Measurements from ENCODE around the gene ADAMTS15.

ADAMTS15 gene

DNA sequence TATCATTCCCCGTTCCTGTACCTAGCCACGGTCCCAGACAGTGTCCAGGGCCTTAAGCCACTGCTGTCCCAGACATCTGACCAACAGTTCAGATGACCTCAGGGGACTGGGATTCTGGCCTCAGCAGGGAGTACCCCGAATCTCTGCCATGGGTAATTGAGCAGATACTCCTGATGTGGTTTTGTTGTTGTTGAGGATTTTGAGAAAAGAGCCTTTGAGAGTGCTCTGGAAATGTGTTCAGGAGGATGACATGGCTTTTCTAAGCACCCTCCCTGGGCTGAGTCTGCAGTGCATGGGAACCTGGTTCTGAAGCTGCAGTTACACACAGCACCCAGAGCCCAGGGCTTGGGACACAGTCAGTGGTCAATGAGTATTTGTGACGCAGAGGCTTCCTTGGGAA lies 30.4 kb downstream of the ADAMTS15 start:
- DNase-seq, result no peak
- TF ChIP-seq GATA1 (IDR thresholded peaks at IDR 0.05; ENCODE audit: low read depth, low read length) (no peak), POLR2A (IDR thresholded peaks at IDR 0.05; ENCODE audit: low read length) (no peak)

DNA sequence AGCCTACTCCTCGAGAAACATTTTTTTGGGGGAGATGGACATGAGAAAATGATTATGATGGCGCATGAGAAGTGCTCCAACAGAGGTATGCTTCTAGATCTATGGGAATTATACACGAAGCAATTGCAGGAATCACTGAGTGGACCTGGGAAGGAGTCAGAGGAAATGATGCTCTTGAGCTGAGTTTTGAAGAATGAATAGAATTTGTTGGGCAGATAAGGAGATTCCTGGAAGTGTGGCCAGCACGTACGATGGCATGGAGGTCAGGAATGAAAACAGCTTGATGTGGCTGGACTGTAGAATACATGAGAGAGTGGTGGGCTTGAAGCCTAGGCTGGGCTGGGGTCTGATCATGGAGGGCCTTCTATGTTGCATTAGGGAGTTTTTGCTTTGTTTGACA lies 31.7 kb downstream of the ADAMTS15 start:
- no peak for DNase-seq
- no peak for TF ChIP-seq POLR2A (IDR thresholded peaks at IDR 0.05; ENCODE audit: low read length)
- no peak for TF ChIP-seq GATA1 (IDR thresholded peaks at IDR 0.05; ENCODE audit: low read depth, low read length)

DNA sequence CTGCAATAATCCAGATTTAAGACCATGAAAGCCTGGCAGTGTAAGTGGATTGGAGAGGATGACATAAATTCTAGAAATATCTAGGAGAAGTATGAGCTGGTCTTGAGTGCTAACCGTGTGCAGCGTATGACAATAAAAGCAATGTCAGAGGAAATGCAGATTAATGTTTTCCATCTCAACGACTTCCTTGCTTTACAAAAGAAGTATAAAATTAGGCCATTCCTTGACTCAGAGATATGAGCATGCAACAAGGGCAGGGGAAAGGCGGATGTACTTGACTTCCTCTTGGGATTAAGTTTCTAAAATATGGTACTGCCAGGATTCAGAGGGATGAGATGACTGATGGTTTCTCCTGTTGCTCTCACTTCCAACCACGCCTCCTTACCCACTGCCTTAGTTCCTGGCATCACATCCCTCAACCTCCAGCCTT lies 32.3 kb downstream of the ADAMTS15 start:
- TF ChIP-seq GATA1 (IDR thresholded peaks at IDR 0.05; ENCODE audit: low read depth, low read length) (no peak), POLR2A (IDR thresholded peaks at IDR 0.05; ENCODE audit: low read length) (no peak)
- no peak for DNase-seq

DNA sequence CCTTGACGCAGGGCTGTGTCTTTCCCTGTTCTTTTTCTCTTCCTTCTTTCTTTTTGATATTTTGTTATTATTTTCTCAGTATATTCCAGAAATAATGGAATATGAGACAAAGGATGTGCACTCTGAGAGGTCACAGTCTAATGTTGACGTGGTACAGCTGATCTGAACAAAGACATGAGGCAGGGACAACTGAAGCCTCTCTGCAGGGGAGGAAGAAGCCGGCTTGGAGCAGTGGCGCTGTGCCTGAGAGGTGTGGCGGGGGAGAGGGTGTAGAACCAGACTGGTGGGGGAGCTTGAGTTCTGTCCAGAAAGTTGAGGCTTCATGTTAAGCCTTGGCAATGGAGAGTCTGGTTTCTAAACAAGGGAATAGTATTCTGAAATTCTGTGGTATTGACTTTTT lies 34.7 kb downstream of the ADAMTS15 start:
- no peak for DNase-seq
- TF ChIP-seq GATA1 (IDR thresholded peaks at IDR 0.05; ENCODE audit: low read depth, low read length) (no peak), POLR2A (IDR thresholded peaks at IDR 0.05; ENCODE audit: low read length) (no peak)

DNA sequence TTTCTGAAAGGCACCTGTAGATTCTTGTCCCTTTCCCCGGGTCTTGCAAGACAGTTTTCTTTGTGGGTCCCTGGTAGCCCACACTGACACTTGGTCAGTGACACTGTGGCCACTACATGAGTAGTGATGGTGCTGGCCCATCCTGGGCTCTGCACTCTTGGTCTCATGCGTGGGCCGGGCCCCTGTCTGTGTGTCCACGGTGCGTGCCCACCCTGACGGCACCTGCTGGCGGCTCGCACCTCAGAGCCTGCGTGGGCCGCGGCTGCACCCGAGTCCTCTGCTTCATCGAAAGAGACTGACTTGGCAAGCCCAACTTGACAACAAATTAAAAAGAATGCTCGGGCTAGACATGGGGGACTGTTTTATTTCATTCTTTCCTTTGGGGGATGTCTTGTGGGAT lies 37.5 kb downstream of the ADAMTS15 start:
- no peak for DNase-seq
- TF ChIP-seq GATA1 (IDR thresholded peaks at IDR 0.05; ENCODE audit: low read depth, low read length) (no peak), POLR2A (IDR thresholded peaks at IDR 0.05; ENCODE audit: low read length) (no peak)

DNA sequence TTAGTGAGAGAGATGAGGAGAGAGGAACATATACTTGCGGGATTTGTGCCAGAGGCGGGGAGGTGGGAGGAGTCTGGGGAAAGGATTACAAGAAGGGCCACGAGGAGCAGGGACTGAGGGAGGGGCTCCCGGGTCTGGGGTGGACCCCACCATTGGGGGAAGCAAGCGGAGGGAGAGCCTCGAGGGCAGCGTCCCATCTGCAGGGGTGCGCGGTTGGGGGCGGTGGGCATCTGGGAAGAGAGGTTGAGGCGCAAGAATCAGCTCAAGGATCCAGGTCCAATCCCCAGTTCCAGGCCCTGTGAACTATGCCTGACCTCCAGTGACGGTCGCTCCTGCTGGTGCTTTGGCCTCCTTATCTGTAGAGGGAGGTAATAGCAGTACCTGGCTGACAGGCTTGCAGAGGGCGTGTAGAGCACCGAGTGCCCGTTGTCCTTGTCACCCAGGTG lies 38.0 kb downstream of the ADAMTS15 start:
- TF ChIP-seq GATA1 (IDR thresholded peaks at IDR 0.05; ENCODE audit: low read depth, low read length), result no peak
- TF ChIP-seq POLR2A (IDR thresholded peaks at IDR 0.05; ENCODE audit: low read length), result no peak
- no peak for DNase-seq

DNA sequence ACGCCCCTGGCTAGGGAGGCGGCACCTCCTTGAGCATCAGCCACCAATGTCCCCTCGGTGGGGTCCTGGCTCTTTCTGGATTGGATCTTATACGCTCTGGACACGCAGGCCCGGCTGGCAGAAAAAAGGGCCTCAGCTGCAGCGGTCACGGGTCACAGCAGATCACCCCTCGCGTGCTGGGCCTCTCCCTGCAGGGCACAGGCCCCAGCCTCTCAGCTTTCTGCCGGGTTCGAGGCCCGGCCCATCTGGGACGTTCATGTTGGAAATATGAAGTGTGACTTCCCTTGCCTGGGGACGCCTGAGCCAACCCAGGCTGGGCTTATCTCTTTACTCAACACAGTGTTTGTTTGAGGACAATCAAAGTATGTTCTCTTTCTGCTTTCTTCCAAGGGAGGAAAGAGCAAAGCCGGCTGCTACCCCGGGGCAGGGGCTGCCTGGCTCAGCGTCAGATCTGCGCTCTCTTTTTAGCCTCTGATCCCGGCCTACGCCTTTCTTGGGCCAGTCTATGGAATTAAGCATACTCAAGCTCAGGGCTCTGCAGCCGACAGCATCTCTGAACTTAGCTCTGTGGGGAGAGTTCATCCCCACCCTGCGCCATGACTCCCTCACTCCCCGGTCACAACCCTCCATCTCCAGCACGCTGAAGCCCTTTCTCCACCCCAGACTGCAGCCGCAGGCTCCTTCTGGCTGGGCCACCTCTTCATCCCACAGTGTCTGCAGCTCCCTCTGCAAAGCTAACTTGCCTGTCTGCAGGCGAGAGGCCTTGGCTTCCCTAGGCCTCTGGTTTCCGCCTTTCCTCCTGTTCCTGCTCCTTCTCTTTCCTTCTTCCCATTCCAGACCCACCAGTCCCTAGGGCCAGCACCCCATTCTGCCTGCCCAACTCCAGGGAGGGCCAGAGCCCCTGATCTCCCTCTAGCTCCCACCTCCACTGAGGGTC lies 38.8 kb downstream of the ADAMTS15 start:
- TF ChIP-seq POLR2A (IDR thresholded peaks at IDR 0.05; ENCODE audit: low read length) (no peak), GATA1 (IDR thresholded peaks at IDR 0.05; ENCODE audit: low read depth, low read length) (no peak)
- DNase-seq, result no peak

DNA sequence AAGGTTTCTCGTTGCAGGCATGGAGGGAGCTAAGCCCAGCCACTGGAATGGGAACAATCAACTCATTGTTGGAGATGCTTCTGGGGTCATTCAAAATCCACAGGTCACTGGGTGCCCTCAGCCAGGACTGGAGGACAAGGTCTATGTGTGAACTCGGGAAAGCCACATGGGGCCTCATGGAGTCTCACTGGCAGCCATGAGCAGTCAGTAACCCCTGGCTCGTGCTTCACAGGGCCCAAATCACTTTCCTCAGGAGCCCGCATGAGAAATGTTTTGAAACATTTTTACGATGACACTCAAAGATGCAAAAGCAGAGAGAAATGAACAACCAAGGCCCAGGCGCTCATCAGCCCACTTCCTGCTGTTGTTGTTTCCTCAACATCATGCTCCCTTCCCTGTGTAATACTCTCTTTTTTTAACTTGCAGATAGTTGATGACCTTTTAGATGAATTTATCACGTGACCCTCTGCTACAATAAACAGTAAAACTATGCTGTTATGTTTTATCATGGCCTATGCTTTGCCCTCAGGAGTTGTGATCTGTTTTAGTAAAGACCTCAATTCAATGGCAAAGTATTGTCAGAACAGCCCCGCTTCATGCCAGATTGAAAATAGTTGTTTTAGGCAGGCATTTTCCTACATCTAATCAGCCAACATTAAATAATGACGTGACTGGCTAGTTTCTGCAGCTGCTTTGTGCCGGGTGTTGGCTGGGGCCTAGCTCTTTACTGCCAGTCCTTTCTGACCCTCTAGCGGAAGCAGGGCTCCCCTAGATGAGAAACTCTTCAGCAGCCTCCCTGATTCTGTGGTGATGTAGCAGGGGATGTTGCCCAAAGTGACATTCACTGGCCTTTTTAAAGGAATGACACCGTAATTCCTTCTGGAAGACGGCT lies 39.7 kb downstream of the ADAMTS15 start:
- TF ChIP-seq POLR2A (IDR thresholded peaks at IDR 0.05; ENCODE audit: low read length) (no peak), GATA1 (IDR thresholded peaks at IDR 0.05; ENCODE audit: low read depth, low read length) (no peak)
- DNase-seq, result no peak

DNA sequence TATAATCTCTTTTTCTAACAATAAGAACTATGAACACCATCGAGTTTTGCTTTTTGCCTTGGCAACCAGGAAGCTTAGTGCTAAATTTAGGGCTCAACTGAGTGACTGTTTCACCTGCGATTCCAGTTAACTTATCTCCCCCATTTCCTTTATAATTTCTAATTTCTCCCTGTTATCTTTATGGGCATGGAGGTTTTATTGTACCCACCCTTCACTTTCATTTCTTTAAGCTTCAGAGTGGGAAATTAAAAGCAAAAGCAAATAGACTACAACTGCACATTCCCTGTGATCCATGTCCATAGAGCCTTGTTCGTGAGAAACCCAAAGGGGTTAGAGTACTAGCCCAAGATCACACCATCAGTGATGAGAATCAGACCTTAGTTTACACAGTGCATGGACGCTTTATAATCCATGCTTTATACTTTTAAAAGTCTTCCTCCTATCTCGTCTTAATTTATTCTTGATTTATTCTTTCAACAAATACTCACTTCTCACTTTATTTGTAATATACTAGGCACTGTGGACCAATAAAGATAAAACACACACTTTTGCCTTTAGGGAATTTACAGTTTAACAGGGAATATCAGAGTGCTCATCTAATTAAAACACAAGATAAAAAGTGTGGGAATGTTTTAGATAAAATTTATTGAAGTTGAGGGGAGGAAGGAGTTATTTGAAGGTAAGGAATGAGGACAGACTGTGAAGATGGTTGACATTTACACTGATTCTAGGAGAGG lies 40.6 kb downstream of the ADAMTS15 start:
- no peak for DNase-seq
- TF ChIP-seq POLR2A (IDR thresholded peaks at IDR 0.05; ENCODE audit: low read length), result no peak

DNA sequence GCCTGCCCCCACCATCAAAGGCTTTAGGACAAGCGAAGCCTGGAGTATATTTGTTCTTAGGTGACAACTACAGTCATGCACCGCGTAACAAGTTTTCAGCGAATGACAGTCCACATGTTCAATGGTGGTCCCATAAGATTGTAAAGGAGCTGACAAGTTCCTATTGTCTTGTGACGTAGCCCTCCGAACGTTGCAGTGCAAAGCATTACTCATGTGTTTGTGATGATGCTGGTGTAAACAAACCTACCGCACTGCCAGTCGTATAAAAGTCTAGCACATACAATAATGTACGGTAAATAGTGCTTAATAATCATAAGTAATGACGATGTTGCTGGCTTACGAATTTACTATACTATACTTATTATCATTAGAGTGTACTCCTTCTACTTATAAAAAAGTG lies 41.3 kb downstream of the ADAMTS15 start:
- DNase-seq, result no peak
- TF ChIP-seq POLR2A (IDR thresholded peaks at IDR 0.05; ENCODE audit: low read length) (no peak), GATA1 (IDR thresholded peaks at IDR 0.05; ENCODE audit: low read depth, low read length) (no peak)

DNA sequence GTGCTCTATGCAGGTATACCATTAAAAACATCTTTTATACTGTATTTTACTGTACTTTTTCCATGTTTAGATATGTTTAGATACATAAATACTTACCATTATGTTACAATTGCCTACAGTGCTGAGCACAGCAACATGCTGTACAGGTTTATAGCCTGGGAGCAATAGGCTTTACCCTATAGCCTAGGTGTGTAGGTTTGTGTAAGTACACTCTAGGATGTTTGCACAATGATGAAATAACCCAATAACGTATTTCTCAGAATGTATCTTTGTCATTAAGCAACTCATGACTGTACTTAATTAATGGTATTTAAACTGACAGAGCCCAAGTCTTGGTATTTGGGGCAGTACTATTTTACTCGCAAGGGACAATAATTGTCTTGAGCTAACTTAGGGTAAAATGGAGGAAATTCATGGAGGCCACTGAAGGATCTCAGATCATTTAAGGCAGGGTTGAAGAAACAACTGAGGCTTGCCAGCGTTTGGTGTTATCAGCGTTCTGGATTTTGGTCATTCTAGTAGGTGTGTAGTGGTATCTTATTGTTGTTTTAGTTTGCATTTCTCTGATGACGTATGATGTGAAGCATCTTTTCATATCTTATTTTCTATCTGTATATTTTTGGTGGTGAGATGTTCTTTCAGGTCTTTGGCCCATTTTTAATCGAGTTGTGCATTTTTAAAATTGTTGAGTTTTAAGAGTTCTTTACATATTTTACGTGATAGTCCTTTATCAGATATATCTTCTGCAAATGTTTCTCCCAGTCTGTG lies 42.4 kb downstream of the ADAMTS15 start:
- TF ChIP-seq GATA1 (IDR thresholded peaks at IDR 0.05; ENCODE audit: low read depth, low read length) (no peak), POLR2A (IDR thresholded peaks at IDR 0.05; ENCODE audit: low read length) (no peak)
- DNase-seq, result no peak

DNA sequence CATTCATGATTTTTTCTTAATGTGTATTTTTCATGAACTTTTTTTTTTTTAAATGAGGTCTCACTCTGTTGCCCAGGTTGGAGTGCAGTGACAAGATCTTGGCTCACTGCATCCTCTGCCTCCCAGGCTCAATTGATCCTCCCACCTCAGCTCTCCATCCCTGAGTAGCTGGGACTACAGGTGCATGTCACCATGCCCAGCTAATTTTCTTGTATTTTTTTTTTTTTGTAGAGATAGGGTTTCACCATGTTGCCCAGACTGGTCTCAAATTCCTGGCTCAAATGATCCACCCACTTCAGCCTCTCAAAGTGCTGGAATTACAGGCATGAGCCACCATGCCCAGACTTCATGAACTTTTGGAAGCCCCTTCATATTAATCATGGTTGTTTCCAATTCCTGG lies 49.7 kb downstream of the ADAMTS15 start:
- no peak for DNase-seq
- TF ChIP-seq GATA1 (IDR thresholded peaks at IDR 0.05; ENCODE audit: low read depth, low read length), result no peak

DNA sequence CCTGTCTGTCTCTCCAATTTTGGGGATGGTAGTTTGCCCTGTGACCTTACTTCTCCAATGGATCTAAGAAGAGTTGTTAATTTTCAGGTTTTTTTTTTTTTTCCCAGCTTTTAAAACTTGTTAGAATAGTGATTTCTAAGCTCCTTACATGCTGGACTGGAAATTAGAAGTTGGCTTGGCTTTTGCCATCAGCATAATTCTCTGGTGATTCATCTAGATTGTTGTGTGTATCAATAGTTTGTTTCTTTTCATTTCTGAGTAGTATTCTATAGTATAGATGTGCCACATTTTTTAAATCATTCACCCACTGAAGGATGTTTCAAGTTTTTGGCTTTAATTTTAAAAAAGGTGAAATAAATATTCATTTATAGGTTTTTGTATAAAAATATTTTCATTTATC lies 51.4 kb downstream of the ADAMTS15 start:
- TF ChIP-seq GATA1 (IDR thresholded peaks at IDR 0.05; ENCODE audit: low read depth, low read length), result no peak
- no peak for TF ChIP-seq POLR2A (IDR thresholded peaks at IDR 0.05; ENCODE audit: low read length)
- no peak for DNase-seq
